A673 (cell line): ENCODE measurements around the gene TOP2A.

Source experiments
- CTCF ChIP-seq: fragments of 300-800, 200-600 bp; sonication (generic); conservative IDR thresholded peaks from 2 replicates; pipeline ENCODE4 v1.5.1; 2017; ENCODE audit warnings: low read depth, mild to moderate bottlenecking, antibody characterized with exemption, low read length, moderate library complexity, mixed read lengths
- EZH2 ChIP-seq: fragments of 200-600 bp; sonication (generic); IDR thresholded peaks from 2 replicates; pipeline ENCODE4 v1.6.1; 2017; ENCODE audit warnings: borderline replicate concordance, low read depth, mild to moderate bottlenecking, mixed read lengths, antibody characterized with exemption, low read length; ENCODE audit not compliant: poor library complexity, severe bottlenecking

- TF ChIP-seq CTCF (no peak), EZH2 (no peak)
Observed at GRCh38 chr17:40404003-40404402, 13.7 kb downstream of the TOP2A start.
